Activated gamma-delta T cell treated with Interleukin-2 at 50 U/mL for 16 hours (primary cell): ENCODE data around the gene CAVIN3.
A peak's percentile ranks its signal among the peaks of the same experiment; 100 is the strongest.

Experiments used
- DNase-seq: peaks from one replicate; pipeline ENCODE4 v3.0.0-alpha.2; 2020

The CAVIN3 gene

GRCh38 chr11:6320411-6321155 lies at the start of gene CAVIN3:
Gene CAVIN3, minus strand, starts transcription at chr11:6320501. Its CDS starts 25 bp downstream, at chr11:6320476.
- DNase-seq = no peak

GRCh38 chr11:6365659-6366058 lies 45.4 kb upstream of the CAVIN3 start:
- no peak for DNase-seq

DNA sequence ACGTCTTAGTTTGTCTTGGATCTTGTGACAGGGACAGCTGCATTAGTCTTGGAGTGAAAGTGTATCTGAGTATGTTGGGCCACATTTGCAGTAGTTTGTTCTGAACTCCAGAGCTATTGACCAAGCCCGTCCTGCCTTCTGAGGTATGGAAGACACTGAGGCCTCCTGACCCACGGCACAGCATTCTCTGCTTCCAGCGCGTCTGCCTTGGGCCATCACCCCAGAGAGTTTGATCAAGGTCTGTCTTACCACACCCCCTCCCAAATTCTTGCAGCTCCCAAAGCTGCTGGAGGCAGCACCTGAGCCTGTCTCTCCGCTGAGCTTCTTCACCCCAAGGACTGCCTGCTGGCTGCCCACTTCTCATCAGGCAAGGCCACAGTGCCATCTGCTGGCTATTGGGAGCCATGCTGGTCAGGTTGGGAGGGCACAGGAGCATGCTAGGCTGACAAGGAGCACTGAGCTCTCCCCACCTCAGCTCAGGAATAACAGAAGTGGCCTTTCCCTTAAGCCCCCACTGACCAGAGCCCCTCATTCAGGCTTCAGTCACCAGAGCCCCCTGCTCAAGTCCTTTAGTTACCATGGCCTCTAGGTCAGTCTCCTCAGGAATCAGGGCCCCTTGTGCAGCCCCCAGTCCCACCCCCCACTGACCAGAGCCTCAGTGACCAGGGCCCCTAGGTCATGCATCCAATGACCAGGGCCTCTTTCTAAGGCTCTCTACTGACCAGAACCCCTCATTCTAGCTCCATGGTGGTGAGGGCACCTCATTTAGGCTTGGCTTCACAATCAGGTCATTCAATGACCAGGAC lies 42.8 kb upstream of the CAVIN3 start:
- DNase-seq = peak; percentile 56

DNA sequence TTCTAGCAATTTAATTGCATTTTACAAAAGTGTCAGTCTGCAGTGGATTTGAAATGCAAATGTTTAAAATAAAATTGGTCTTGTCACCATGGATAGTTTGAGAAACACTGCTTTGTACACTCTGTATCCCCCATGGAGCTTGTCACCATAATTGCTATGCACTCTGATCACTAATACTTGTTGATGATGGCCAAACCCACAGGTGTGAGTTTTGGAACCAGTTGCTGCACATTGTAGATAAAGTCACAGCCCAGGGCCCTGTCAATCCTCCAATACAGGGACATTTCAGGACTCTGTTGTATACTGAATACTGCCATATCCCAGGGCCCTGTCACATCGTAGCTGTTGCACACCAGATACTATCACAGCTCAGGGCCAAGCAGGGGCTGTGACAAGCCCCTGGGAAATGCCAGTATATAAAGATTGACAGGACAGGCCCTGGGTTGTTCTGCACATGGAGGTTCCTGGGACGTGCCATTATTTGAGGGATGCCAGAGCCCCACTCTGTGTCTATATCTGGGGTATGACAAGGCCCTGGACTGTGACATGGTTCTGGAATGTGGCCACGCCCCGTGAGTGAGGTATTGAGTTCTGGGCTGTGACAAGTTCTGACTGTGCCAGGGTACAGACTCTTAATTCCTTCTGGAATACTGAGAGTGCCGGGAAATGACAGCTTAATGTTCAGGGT lies 42.0 kb upstream of the CAVIN3 start:
- DNase-seq = no peak

GRCh38 chr11:6360183-6360582 lies 39.9 kb upstream of the CAVIN3 start:
- DNase-seq = no peak

DNA sequence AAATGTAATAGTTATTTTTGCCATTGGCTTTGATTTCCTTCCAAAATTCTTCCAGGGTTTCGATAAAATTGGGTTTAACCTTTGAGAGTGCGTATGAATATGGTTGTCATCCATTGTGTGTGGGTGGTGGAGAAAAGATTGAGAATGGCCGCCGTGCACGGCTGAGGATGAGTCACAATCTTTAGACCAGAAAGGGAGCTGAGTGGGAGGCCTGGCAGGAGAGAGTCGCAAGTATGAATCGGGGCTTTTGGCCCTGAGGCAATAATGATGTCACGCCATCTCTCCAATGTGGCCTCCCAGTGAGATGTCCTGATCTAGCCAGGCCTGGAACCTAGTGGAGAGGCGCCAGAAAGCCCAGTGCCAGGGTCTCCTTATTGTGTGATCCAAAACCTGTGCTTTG lies 36.9 kb upstream of the CAVIN3 start:
- no peak for DNase-seq

DNA sequence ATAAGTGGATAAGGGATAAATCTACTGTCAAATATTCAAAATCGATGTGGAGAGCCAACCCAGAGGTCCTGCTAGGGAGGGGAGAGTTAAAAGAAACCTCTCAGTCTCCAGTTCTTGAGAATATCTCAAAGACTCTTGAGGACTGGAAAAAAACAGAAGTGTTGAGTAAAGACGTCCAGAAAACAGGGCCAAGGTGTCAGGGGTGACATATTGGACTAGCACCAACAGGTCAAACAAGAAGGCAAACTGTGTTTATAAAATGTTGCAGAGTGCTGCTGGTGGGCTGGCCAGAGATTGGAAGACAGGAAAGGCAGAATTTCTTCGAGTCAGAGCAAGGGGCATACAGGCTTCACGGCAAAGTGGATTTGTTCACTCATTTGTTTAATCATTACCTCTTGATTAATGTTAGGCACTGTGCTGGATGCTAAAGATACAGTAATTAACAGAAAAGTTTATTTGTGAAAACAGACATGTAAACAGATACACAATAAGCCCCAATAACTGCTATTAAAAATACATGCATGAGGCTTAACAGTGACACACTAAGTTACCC lies 36.3 kb upstream of the CAVIN3 start:
- DNase-seq = no peak

DNA sequence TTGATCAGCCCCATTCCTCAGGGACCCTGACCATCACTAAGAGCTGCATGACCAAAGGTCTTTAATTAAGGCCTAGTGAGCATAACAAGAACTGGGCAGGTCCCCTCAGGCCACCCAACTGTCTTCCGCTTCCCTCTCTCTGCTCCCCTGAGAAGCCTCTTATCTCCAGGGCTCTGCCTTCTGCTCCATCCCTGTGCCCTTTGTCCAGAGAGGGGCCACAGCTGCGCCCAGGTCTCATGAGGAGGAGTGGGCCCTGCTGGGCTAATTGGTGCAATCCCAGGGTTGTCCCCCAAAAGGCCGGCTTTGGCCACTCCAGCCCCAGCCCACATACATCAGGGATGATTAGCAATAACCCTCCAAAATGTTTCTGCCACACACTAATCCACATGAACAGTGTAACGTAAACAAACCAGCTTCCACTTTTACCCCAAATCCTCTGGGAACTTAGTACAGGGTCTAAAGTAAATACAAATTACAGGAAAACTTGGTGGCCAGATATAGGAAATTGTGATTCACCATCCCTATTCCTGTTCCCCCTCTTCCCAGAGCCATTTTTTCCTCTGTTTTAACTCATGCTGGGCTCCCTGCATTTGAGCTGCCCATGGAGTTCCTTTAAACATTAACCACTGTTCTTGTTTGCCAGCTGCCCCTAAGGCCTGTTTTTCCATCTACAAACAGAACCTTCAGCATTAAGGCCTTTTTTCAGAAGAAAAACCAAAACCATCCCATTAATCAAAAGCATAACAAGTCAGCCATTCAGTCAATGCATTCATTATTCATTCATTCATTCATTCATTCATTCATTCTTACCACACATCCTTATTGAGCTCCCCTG lies 34.6 kb upstream of the CAVIN3 start:
- no peak for DNase-seq

- DNase-seq = peak; percentile 43
Measured at GRCh38 chr11:6353367-6353987, 33.2 kb upstream of the CAVIN3 start.

DNA sequence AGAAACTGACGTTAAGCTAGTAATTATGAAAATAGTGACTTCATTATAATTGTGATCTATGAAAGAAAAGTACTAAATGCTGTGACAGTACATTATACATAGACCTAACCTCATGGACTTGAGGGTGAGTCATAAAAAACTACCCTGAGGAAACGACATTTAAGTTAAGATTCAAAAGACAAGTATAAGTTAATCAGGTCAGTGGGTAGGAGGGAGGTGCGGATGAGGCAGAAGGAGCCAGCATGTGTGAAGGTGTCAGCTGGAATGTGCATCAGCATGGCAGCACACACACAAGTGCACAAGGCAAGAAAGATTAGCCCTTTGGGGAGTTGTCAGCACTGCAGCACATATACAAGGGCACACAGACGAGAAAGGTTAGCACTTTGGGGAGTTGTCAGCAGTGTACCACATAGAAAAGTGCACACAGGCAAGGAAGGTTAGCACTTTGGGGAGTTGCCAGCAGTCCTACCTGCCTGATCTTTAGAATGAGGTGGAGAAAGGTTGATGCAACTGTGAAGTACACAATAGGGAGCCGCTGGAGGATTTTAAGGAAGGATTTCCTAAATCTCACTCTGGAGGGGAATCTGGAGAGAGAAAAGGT lies 31.6 kb upstream of the CAVIN3 start:
- no peak for DNase-seq

GRCh38 chr11:6350486-6350885 lies 30.2 kb upstream of the CAVIN3 start:
- no peak for DNase-seq

DNA sequence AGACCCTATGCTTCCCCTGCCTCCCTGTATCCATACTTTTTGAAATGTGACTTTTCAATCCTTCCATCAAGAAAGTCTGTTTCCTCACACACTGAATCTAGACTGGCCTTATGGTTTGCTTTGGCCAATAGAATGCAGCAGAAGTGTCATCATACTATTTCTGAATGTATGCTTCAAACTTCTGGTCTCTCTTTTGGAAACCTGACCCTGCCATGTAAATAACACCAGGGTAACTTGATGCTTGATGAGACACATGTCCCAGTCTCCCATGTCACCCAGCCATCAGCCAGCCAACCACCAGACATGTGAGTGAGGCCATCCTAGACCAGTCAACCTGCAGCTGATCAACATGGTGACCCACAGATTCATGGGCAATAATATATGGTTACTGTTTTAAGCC lies 29.7 kb upstream of the CAVIN3 start:
- no peak for DNase-seq

DNA sequence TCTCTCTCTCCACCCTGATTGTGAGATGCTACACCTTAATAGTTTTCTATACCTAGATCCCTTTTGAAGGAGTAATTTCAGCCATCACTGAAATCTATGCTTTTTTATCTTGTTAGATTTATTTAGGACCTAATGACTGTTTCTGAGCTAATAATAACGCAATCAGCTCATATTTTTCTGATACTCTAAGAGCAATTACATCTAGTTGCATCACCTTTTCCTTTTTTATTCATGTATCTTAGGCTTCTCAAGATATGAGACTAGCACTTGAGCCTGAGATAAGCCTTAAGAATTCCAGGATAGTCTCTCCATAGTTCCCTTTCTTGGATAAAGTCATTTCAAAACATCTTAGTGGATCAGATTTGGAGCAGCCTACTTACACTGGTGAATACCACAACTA lies 25.1 kb upstream of the CAVIN3 start:
- no peak for DNase-seq

DNA sequence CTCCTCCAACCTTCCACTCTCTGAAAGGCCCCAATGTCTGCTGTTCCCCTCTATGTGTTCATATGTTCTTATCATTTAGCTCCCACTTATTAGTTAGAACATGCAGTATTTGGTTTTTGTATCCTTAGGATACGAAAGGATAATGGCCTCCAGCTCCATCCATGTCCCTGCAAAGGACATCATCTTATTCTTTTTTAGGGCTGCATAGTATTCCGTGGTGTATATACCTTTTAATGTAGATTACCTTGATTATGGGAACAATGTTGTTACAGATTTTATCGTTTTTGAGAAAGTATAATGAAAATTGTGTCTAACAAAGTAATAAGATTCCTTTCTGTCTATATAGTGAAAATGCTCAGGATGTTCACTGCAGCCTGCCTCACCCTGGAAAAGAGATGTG lies 16.0 kb upstream of the CAVIN3 start:
- no peak for DNase-seq

- DNase-seq = no peak
Measured at GRCh38 chr11:6334806-6335205, 14.5 kb upstream of the CAVIN3 start.

DNA sequence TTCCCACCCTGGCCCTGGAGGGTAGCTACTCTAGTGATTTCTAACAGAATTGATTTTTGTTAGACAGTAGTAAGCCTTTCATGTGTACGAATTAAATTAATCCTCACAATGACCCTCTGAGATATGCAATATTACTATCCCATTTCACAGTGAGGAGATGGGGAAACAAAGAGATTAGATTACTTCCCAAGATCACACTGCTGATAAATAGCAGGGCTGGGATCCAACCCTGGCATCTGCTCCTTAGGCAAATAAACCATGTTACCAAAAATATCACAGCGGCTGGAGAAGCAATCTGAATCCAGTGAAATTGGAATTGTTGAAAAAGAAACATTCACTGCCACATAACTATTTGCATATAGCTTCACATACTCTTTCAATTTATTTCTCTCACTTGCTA lies 12.8 kb upstream of the CAVIN3 start:
- no peak for DNase-seq

DNA sequence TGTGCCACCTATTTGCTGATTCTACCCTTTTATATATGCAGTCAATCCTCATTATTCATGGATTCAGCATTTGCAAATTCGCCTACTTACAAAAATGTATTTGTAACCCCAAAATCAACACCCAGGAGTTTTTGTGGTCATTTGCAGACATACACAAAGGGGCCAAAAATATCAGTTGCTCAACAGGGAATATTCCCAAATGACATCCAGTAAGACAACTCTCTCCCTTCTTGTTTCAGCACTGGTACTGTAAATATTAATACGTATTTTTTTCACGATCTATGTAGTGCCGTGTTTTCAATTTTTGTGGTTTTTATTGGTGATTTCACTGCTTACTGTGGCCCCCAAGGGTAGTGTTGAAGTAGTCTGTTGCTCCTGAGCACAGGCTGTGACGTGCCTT lies 11.8 kb upstream of the CAVIN3 start:
- DNase-seq = no peak

DNA sequence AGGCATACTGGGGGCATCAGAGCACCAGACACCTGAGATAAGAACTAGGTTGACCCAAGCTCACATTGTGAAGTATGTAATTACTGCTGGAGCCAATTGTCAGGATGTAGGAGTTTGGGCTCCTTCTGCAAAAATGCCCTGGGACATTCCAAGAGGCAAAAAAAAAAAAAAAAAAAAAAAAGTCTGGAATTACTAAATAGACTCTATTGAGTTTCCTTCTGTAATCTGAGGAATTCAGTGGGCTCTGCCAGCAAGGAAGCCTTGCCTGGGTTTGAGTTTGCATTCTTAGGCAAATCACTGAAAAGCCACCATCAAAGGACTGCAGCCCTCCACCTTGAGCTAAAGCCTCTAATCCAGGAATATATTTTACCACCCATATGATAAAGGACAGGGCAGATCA lies 8.0 kb upstream of the CAVIN3 start:
- DNase-seq = no peak

DNA sequence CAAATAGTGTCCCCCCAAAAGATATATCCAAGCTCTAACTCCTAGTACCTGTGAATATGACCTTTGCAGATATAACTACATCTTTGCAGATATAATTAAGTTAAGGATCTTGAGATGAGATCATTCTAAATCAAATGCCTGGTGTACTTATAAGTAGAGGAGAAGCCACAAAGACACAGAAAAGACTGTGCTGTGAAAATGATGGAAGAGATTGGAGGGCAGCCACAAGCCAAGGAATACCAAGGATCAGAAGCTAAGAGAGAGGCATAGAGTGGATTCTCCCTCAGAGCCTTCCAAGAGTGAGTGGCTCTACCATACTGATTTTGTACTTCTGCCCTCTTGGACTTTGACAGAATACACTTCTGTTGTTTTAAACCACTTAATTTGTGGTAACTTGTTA lies 7.5 kb upstream of the CAVIN3 start:
- DNase-seq = no peak

DNA sequence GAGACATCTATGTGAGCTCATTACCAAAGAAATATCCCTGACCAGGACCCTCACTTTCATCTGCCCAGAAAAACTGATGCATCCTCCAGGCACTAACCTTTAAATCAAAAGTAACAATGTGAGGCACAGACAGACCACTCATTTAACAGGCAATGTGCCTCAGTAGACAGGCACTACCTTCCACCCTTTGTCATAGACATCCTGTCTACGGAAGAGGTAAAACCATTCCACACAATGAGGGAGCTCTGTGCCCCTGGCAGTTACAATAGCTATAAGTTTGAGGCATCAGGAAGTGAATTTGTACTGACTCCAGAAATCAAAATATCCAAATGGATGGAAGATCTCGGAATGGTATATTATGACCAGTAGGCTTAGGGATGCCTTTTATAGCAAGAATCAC lies 6.7 kb upstream of the CAVIN3 start:
- DNase-seq = no peak

DNA sequence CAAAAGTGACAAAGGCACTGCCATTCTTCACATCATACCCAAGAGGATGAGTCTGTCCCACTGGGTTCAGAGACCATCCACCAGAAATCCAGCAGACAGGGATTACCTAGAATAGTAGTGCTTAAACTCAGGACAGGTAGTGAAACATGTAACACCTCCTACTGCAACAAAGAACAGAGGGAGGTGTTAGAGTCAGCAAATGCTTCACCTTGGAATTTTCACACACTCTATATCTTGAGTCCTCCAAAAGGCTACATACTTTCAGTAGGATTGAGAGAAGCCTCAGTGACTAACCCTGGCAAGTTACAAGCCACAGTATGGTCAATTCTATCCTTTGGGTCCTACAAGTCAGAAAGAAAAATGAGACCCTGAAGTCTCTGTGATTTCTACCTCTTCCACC lies 6.0 kb upstream of the CAVIN3 start:
- no peak for DNase-seq
